ENCODE measurements around the gene UPF1. TPM values are rescaled to one million over a fixed set of nuclear protein-coding genes. Genes with fewer than 3 reads are reported as not detected.
"Not testable (repeated sequence)": the region's sequence is repeated elsewhere in the genome, so short reads cannot be mapped to it uniquely, and the experiment has no call there.

The UPF1 gene
- polyA plus RNA-seq, 5 donors: 34.0 to 58.4 (median 52.9) TPM

- no peak for DNase-seq
Observed at GRCh38 chr19:18895038-18895823, 63.5 kb downstream of the UPF1 start.

GRCh38 chr19:18895824-18896341, 64.1 kb downstream of the UPF1 start, which contains the start of gene CERS1:
CERS1 (minus strand) TSS chr19:18896158; CDS start chr19:18896072, 86 bp downstream.
- no peak for DNase-seq

GRCh38 chr19:18896421-18896841, 64.7 kb downstream of the UPF1 start:
- no peak for DNase-seq

- DNase-seq: no peak
Observed at GRCh38 chr19:18897094-18898029, 65.6 kb downstream of the UPF1 start.

GRCh38 chr19:18898081-18898606, 66.4 kb downstream of the UPF1 start:
- no peak for DNase-seq

- no peak for DNase-seq
Observed at GRCh38 chr19:18898607-18899408, 67.0 kb downstream of the UPF1 start.

- no peak for DNase-seq
Observed at GRCh38 chr19:18899624-18900560, 68.1 kb downstream of the UPF1 start.

- no peak for DNase-seq
Observed at GRCh38 chr19:18900700-18901481, 69.1 kb downstream of the UPF1 start.

- no peak for DNase-seq
Observed at GRCh38 chr19:18901491-18901890, 69.7 kb downstream of the UPF1 start.

GRCh38 chr19:18902519-18902918, 70.8 kb downstream of the UPF1 start:
- DNase-seq: not testable (repeated sequence)

- no peak for DNase-seq
Observed at GRCh38 chr19:18903156-18904037, 71.6 kb downstream of the UPF1 start.

- DNase-seq: no peak
Observed at GRCh38 chr19:18904334-18905057, 72.7 kb downstream of the UPF1 start.

- DNase-seq: no peak
Observed at GRCh38 chr19:18905058-18905456, 73.3 kb downstream of the UPF1 start.

GRCh38 chr19:18905513-18906236, 73.9 kb downstream of the UPF1 start:
- no peak for DNase-seq

- DNase-seq: no peak
Observed at GRCh38 chr19:18906605-18907519, 75.1 kb downstream of the UPF1 start.
